GM12873 (cell line): ENCODE measurements around the gene NOL9.

ENCODE experiments used
- CTCF ChIP-seq: IDR thresholded peaks from 2 replicates; pipeline ENCODE4 v1.5.1; 2012; ENCODE audit warnings: low read depth, mild to moderate bottlenecking, moderate library complexity, low read length, control low read depth; ENCODE audit not compliant: insufficient read depth; ENCODE audit errors: missing control alignments

NOL9 gene

GRCh38 chr1:6554907-6555778 lies 830 bp upstream of the NOL9 start, which contains the start of gene TAS1R1:
Gene TAS1R1 (plus strand): TSS chr1:6555307. CDS start chr1:6555374, 67 bp downstream.
- no peak for TF ChIP-seq CTCF

- no peak for TF ChIP-seq CTCF
Measured at GRCh38 chr1:6547301-6547700, 7.0 kb downstream of the NOL9 start.

GRCh38 chr1:6546326-6546725 lies 8.0 kb downstream of the NOL9 start:
- no peak for TF ChIP-seq CTCF

- TF ChIP-seq CTCF, result no peak
Measured at GRCh38 chr1:6545276-6546112, 8.8 kb downstream of the NOL9 start.

- TF ChIP-seq CTCF, result no peak
Measured at GRCh38 chr1:6544831-6545230, 9.5 kb downstream of the NOL9 start.

GRCh38 chr1:6538956-6539355 lies 15.4 kb downstream of the NOL9 start:
- TF ChIP-seq CTCF, result no peak

- no peak for TF ChIP-seq CTCF
Measured at GRCh38 chr1:6536291-6536690, 18.0 kb downstream of the NOL9 start.
